Heart left ventricle (tissue), 13 donors: ENCODE data around the gene INSIG1.

Experiments
- CTCF ChIP-seq, 12 donors: fragments of 200-600 bp; sonication (generic) in 4 of 12; IDR thresholded peaks; one replicate each; pipeline versions ENCODE4 v1.5.0 to v1.8.0; 2018 to 2022; ENCODE audit warnings: antibody characterized with exemption in 12 of 12, mild to moderate bottlenecking in 5 of 12
- POLR2A ChIP-seq, 2 donors: fragments of 450-650 bp; IDR thresholded peaks; one replicate each; pipeline ENCODE4 v1.6.1; 2017; ENCODE audit warnings: antibody characterized with exemption in 2 of 2, mild to moderate bottlenecking in 2 of 2, moderate library complexity in 2 of 2
- donor health status: ischemic (EF 13 %, LVEDD 7.1; RV severe dilation, severe dysfunction).
- donor health status: DM: no; HTN: yes; CAD: no.
- donor health status: DM: no; HTN: no; CAD: no.
- donor health status: ischemic (EF 25% LVEDD 6.9; RV normal size, moderate dysfunction).
- donor health status: ischemic (EF 25% LVEDD 5.7; RV mildly dilated, moderate dysfunction).
- donor health status: ischemic (EF 35%, LVEDD 5.7; RV mildly dilated, moderate dysfunction).
- donor health status: nonischemic (EF 11% LVEDD 7.7; RV severe dilation, severe dysfunction).
- donor health status: DM: yes; HTN: yes; CAD: no.
- donor health status: PGD.
- donor health status: ischemic (EF 29% LVEDD 5.4; RV normal size, mild dysfunction).
- donor health status: nonischemic (EF 23%, LVEDD 6.1; RV moderate dilation, normal function).

- TF ChIP-seq CTCF (IDR thresholded peaks at IDR 0.05) (no peak), POLR2A (IDR thresholded peaks at IDR 0.05) (no peak)
Measured at GRCh38 chr7:155259866-155260497, 37.7 kb upstream of the INSIG1 start.
